ENCODE measurements around the gene SPHK1.

- TF ChIP-seq EZH2 (IDR thresholded peaks at IDR 0.05; ENCODE audit: borderline replicate concordance, low read length) (no peak), CTCF (IDR thresholded peaks at IDR 0.05; ENCODE audit: low read length) (no peak)
Observed at GRCh38 chr17:76414334-76415295, 30.2 kb downstream of the SPHK1 start.

Measured in OCI-LY1 (cell line).